Measurements from ENCODE around the gene CNPY4.

DNA sequence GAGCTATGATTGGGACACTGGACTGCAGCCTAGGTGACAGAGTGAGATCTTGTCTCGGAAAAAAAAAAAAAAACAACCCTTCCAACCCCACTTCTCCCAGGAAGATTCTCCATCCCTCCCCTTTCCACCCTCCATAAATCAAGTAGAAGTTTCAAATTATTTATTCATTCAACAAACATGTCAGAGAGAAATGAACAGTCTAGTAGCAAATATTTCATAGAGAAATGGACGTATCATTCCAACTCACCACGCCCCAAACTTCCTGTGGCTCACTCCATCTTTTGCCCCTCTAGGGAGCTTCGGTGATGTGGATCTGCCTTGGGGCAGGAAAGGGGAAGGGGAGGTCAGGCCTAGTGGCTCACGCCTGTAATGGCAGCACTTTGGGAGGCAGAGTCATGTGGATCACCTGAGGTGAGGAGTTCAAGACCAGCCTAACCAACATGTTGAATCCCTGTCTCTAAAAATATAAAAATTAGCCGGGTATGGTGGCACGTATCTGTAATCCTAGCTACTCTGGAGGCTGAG is 39.7 kb downstream of the CNPY4 start:
- TF ChIP-seq EZH2 (optimal IDR thresholded peaks at IDR 0.05; ENCODE audit: low read depth, low read length) = no peak
- TF ChIP-seq, protein P1, sequence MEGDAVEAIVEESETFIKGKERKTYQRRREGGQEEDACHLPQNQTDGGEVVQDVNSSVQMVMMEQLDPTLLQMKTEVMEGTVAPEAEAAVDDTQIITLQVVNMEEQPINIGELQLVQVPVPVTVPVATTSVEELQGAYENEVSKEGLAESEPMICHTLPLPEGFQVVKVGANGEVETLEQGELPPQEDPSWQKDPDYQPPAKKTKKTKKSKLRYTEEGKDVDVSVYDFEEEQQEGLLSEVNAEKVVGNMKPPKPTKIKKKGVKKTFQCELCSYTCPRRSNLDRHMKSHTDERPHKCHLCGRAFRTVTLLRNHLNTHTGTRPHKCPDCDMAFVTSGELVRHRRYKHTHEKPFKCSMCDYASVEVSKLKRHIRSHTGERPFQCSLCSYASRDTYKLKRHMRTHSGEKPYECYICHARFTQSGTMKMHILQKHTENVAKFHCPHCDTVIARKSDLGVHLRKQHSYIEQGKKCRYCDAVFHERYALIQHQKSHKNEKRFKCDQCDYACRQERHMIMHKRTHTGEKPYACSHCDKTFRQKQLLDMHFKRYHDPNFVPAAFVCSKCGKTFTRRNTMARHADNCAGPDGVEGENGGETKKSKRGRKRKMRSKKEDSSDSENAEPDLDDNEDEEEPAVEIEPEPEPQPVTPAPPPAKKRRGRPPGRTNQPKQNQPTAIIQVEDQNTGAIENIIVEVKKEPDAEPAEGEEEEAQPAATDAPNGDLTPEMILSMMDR (IDR thresholded peaks at IDR 0.05; ENCODE audit: low read length) = no peak
- TF ChIP-seq EZH2phosphoT487 (IDR thresholded peaks at IDR 0.05; ENCODE audit: low read length) = no peak
